ENCODE results near the gene CHURC1.

Gene CHURC1

GRCh38 chr14:64919215-64919614 is 5.0 kb downstream of the CHURC1 start:
- TF ChIP-seq CTCF (conservative IDR thresholded peaks at IDR 0.05; ENCODE audit: low read depth, low read length): no peak
- H3K4me3 ChIP-seq (ENCODE audit: low read length): no peak overlapping the region
- no peak for DNase-seq (ENCODE audit: low read depth)

- no peak for TF ChIP-seq CTCF (conservative IDR thresholded peaks at IDR 0.05; ENCODE audit: low read depth, low read length)
- no peak for DNase-seq (ENCODE audit: low read depth)
These were observed 5.4 kb downstream of the CHURC1 start for GRCh38 chr14:64919618-64920017.

GRCh38 chr14:64920465-64920864 is 6.2 kb downstream of the CHURC1 start:
- DNase-seq (ENCODE audit: low read depth): no peak
- H3K4me3 ChIP-seq (ENCODE audit: low read length): no peak overlapping the region
- TF ChIP-seq CTCF (conservative IDR thresholded peaks at IDR 0.05; ENCODE audit: low read depth, low read length): no peak

More at GRCh38 chr14:64919618-64920017, 5.4 kb downstream of the CHURC1 start:
- H3K4me3 ChIP-seq (ENCODE audit: low read length): no peak overlapping the region

GRCh38 chr14:64923015-64923414 is 8.8 kb downstream of the CHURC1 start:
- DNase-seq (ENCODE audit: low read depth): no peak
- no peak overlapping the region for H3K4me3 ChIP-seq (ENCODE audit: low read length)
- no peak for TF ChIP-seq CTCF (conservative IDR thresholded peaks at IDR 0.05; ENCODE audit: low read depth, low read length)

GRCh38 chr14:64926398-64926995 is 12.2 kb downstream of the CHURC1 start:
- no peak overlapping the region for H3K4me3 ChIP-seq (ENCODE audit: low read length)
- no peak for TF ChIP-seq CTCF (conservative IDR thresholded peaks at IDR 0.05; ENCODE audit: low read depth, low read length)
- peak; percentile 61 for DNase-seq (ENCODE audit: low read depth)

- TF ChIP-seq CTCF (conservative IDR thresholded peaks at IDR 0.05; ENCODE audit: low read depth, low read length): no peak
- no peak for DNase-seq (ENCODE audit: low read depth)
- H3K4me3 ChIP-seq (ENCODE audit: low read length): no peak overlapping the region
These were observed 12.8 kb downstream of the CHURC1 start for GRCh38 chr14:64927031-64927430.

GRCh38 chr14:64928239-64929013 is 14.2 kb downstream of the CHURC1 start:
- H3K4me3 ChIP-seq (ENCODE audit: low read length): no peak overlapping the region
- no peak for TF ChIP-seq CTCF (conservative IDR thresholded peaks at IDR 0.05; ENCODE audit: low read depth, low read length)
- DNase-seq (ENCODE audit: low read depth): no peak

Measured in retinal pigment epithelial cell (primary cell).